Kidney (tissue), 14 donors: Measurements from ENCODE around the gene KCTD15. TPM values are rescaled to one million over a fixed set of nuclear protein-coding genes. Genes with fewer than 3 reads are reported as not detected.

Source experiments
- DNase-seq, 5 donors: peaks; one replicate each; pipeline ENCODE4 v3.0.0-alpha.2; 2013 to 2020
- FAIRE-seq: peaks from 2 replicates; lab custom pipeline; 2012; peaks lifted over from hg19 to GRCh38; lab: Jason Lieb, UNC
- H3K27ac ChIP-seq, 2 donors: one replicate each; pipeline ENCODE4 v1.7.0; 2013; ENCODE audit warnings: low read depth in 2 of 2, low read length in 2 of 2, inconsistent platforms in 1 of 2
- H3K27me3 ChIP-seq: one replicate; pipeline ENCODE4 v1.7.1; 2013; ENCODE audit warnings: low read length, inconsistent platforms; ENCODE audit not compliant: control insufficient read depth, insufficient read depth
- H3K36me3 ChIP-seq, 3 donors: one replicate each; pipeline versions ENCODE4 v1.7.0 to v1.7.1; 2013; ENCODE audit warnings: low read length in 3 of 3, control low read depth in 1 of 3, inconsistent platforms in 1 of 3; ENCODE audit not compliant: insufficient read depth in 3 of 3, control insufficient read depth in 2 of 3
- H3K4me1 ChIP-seq, 3 donors: one replicate each; pipeline versions ENCODE4 v1.7.0 to v1.7.1; 2013; ENCODE audit warnings: low read length in 3 of 3, inconsistent platforms in 1 of 3, low read depth in 1 of 3; ENCODE audit not compliant: control insufficient read depth in 2 of 3, insufficient read depth in 2 of 3
- H3K4me3 ChIP-seq, 3 donors: one replicate each; pipeline versions ENCODE4 v1.7.0 to v1.8.1; 2013; ENCODE audit warnings: low read length in 3 of 3, control low read depth in 1 of 3, inconsistent platforms in 1 of 3
- H3K9ac ChIP-seq, 3 donors: one replicate each; pipeline versions ENCODE4 v1.7.0 to v1.7.1; 2013; ENCODE audit warnings: low read length in 3 of 3, control low read depth in 1 of 3, inconsistent platforms in 1 of 3
- H3K9me3 ChIP-seq, 3 donors: one replicate each; pipeline versions ENCODE4 v1.7.0 to v1.7.1; 2013; ENCODE audit warnings: low read length in 3 of 3, control low read depth in 1 of 3, inconsistent platforms in 1 of 3; ENCODE audit not compliant: control insufficient read depth in 2 of 3, insufficient read depth in 1 of 3
- intact Hi-C: fragments of 100-400 bp; cut with DNase I; formaldehyde crosslinking; loops from one replicate; pipeline ENCODE4 v1.11.1; 2022
- polyA plus RNA-seq: library from polyadenylated mRNA; stranded (reverse); fragments of 350-450 nt; fragmentation: Illumina TruSeq; extraction: RNeasy Lipid Tissue Mini Kit (QIAGEN cat#74804); gene quantifications from one replicate; pipeline ENCODE4 v1.2.3, GENCODE V29; 2014; ENCODE audit warnings: low read depth, low replicate concordance; ENCODE audit not compliant: insufficient read depth
- total RNA-seq: library from RNA; stranded (reverse); fragmentation: NEBNext Ultra II Directional; extraction: Animal tissue kit (Norgen Biotek cat#: 25700); gene quantifications from one replicate; pipeline ENCODE4 v1.2.1, GENCODE V29; 2021
- TF ChIP-seq, protein P1 (sequence below): IDR thresholded peaks from 3 replicates; pipeline ENCODE4 v1.5.1; 2012; ENCODE audit warnings: mild to moderate bottlenecking, moderate library complexity, borderline replicate concordance; ENCODE audit not compliant: insufficient read depth; ENCODE audit errors: extremely low read depth
- donor health status: control.
- donor health status: control.
- donor health status: control.
- donor health status: control.
- donor health status: control.
- donor health status: DM: yes; HTN: yes; CAD: no.
- donor health status: Normal renal cell carcinoma (clear cell type).

Gene KCTD15
- total and polyA plus RNA-seq, 2 donors from 2014 or later = 10.5 to 22.0 TPM

DNA sequence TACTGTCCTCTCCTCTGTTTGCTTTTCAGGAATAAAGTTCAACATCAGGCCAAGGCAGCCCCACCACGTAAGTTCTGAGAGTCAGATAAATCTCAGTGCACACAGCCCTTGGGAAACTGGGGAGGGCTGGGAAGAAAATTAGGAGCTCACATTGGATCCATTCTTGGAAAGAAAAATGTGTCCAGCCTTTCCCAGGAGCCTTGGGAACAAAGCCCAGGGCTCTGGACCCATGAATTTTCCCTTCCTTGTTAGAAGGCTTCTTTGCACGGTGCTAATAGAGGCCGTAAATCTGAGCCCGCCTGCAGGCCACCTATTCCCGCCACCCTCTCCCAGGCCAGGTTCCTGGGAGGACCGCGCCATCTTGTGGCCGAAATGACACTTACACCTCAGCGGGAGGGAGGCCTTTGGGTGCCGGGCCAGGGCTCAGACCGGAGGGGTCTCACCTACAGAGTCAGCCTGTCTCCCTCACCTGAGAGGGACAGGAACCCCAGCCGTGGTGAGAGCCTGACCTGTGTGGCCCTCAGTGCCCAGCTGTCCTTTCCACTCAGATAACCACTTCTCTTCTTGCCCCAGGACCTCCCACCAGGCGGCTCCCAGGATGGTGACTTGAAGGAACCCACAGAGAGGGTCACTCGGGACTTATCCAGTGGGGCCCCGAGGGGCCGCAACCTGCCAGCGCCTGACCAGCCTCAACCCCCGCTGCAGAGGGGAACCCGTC, 25.1 kb upstream of the KCTD15 start:
- no peak overlapping the region for H3K4me3 ChIP-seq
- H3K9me3 ChIP-seq = no peaks in the 10 kb centered on the region
- H3K27me3 ChIP-seq = no peaks in the 10 kb centered on the region
- no peak overlapping the region for H3K9ac ChIP-seq
- intact Hi-C loops = loop anchor here (10.0 kb wide), 3 partner anchors 223 to 357 kb away; no protein-coding TSS in a partner anchor
- H3K36me3 ChIP-seq = no peaks in the 10 kb centered on the region
- H3K4me1 ChIP-seq = no peaks in the 10 kb centered on the region
- TF ChIP-seq, protein P1, sequence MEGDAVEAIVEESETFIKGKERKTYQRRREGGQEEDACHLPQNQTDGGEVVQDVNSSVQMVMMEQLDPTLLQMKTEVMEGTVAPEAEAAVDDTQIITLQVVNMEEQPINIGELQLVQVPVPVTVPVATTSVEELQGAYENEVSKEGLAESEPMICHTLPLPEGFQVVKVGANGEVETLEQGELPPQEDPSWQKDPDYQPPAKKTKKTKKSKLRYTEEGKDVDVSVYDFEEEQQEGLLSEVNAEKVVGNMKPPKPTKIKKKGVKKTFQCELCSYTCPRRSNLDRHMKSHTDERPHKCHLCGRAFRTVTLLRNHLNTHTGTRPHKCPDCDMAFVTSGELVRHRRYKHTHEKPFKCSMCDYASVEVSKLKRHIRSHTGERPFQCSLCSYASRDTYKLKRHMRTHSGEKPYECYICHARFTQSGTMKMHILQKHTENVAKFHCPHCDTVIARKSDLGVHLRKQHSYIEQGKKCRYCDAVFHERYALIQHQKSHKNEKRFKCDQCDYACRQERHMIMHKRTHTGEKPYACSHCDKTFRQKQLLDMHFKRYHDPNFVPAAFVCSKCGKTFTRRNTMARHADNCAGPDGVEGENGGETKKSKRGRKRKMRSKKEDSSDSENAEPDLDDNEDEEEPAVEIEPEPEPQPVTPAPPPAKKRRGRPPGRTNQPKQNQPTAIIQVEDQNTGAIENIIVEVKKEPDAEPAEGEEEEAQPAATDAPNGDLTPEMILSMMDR = peak; percentile 91
- DNase-seq = peak; percentile 77 to 86 (median 84)
- no peak for FAIRE-seq
- H3K27ac ChIP-seq = no peak overlapping the region

DNA sequence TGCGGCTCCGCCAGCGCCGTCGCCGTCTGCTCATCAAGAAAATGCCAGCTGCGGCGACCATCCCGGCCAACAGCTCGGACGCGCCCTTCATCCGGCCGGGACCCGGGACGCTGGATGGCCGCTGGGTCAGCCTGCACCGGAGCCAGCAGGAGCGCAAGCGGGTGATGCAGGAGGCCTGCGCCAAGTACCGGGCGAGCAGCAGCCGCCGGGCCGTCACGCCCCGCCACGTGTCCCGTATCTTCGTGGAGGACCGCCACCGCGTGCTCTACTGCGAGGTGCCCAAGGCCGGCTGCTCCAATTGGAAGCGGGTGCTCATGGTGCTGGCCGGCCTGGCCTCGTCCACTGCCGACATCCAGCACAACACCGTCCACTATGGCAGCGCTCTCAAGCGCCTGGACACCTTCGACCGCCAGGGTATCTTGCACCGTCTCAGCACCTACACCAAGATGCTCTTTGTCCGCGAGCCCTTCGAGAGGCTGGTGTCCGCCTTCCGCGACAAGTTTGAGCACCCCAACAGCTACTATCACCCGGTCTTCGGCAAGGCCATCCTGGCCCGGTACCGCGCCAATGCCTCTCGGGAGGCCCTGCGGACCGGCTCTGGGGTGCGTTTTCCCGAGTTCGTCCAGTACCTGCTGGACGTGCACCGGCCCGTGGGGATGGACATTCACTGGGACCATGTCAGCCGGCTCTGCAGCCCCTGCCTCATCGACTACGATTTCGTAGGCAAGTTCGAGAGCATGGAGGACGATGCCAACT, 24.4 kb upstream of the KCTD15 start:
- Histone ChIP-seq H3K9ac (no peak overlapping the region), H3K27ac (no peak overlapping the region), H3K4me1 (no peaks in the 10 kb centered on the region), H3K9me3 (no peaks in the 10 kb centered on the region), H3K27me3 (no peaks in the 10 kb centered on the region), H3K36me3 (no peaks in the 10 kb centered on the region), H3K4me3 (no peak overlapping the region)
- TF ChIP-seq, protein P1 = no peak
- FAIRE-seq (no peak), DNase-seq (no peak)
- intact Hi-C loops = loop anchor here (10.0 kb wide), 3 partner anchors 223 to 357 kb away; no protein-coding TSS in a partner anchor

DNA sequence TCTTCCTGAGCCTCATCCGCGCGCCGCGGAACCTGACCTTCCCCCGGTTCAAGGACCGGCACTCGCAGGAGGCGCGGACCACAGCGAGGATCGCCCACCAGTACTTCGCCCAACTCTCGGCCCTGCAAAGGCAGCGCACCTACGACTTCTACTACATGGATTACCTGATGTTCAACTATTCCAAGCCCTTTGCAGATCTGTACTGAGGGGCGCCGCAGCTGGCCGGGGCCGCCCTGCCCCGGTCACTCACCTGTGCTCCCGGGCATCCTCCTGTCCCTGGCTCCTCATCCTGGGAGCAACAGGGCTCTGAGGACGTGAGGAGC, 23.9 kb upstream of the KCTD15 start:
- Histone ChIP-seq H3K9me3 (no peaks in the 10 kb centered on the region), H3K27ac (no peak overlapping the region), H3K4me3 (no peak overlapping the region), H3K4me1 (peaks cover 0 to 2% (median 0%) of the 10 kb centered on the region in 3 donors), H3K9ac (no peak overlapping the region), H3K27me3 (no peaks in the 10 kb centered on the region), H3K36me3 (no peaks in the 10 kb centered on the region)
- TF ChIP-seq, protein P1 = no peak
- FAIRE-seq (no peak), DNase-seq (no peak)
- intact Hi-C loops = loop anchor here (10.0 kb wide), 3 partner anchors 222 to 358 kb away; no protein-coding TSS in a partner anchor
